Endothelial cell of umbilical vein (primary cell): ENCODE data around the gene TTC31. TPM values are rescaled to one million over a fixed set of nuclear protein-coding genes. Genes with fewer than 3 reads are reported as not detected.
"Not testable (repeated sequence)": the region's sequence is repeated elsewhere in the genome, so short reads cannot be mapped to it uniquely, and the experiment has no call there.

ENCODE experiments used
- BruUV-seq: library from RNA; stranded (reverse); fragments of 400-500 nt; replicated peaks from 2 replicates; lab custom pipeline; 2021; lab: Mats Ljungman, UMichigan
- CTCF ChIA-PET: fragments of 300-600, 350-600 bp; sonication (Branson Sonifier 250); formaldehyde crosslinking; loops from one replicate; lab custom pipeline; 2021; ENCODE audit warnings: antibody characterized with exemption, inconsistent platforms; lab: Charles Lee
- POLR2A ChIA-PET: fragments of 300-600, 350-600 bp; sonication (Branson Sonifier 250); formaldehyde crosslinking; loops from one replicate; lab custom pipeline; 2021; ENCODE audit warnings: antibody characterized with exemption, inconsistent platforms; lab: Charles Lee
- DNase-seq: peaks from one replicate; pipeline ENCODE4 v3.0.0-alpha.2; 2011; ENCODE audit warnings: low read depth, low spot score
- FAIRE-seq: peaks from 2 replicates; lab custom pipeline; 2011; peaks lifted over from hg19 to GRCh38; lab: Jason Lieb, UNC
- H2AFZ ChIP-seq: 2 replicates; pipeline ENCODE4 v1.6.0; 2012; ENCODE audit warnings: low read depth, low read length, control low read depth, inconsistent platforms
- H3K27ac ChIP-seq: 2 replicates; pipeline ENCODE4 v1.5.1; 2011; ENCODE audit warnings: low read depth, mild to moderate bottlenecking, control low read depth, low read length, moderate library complexity; ENCODE audit not compliant: insufficient read depth
- H3K27me3 ChIP-seq, 2 experiments: 2 replicates each; pipeline versions ENCODE4 v1.6.0 to v1.6.1; 2011; ENCODE audit warnings: low read length in 2 of 2, mixed read lengths in 1 of 2; ENCODE audit not compliant: control insufficient read depth in 2 of 2, insufficient read depth in 2 of 2
- H3K36me3 ChIP-seq, 2 experiments: 2 replicates in 1 of 2; 3 replicates in 1 of 2; pipeline ENCODE4 v1.5.1; 2011; ENCODE audit warnings: low read length in 2 of 2, mild to moderate bottlenecking in 1 of 2, moderate library complexity in 1 of 2; ENCODE audit not compliant: control insufficient read depth in 2 of 2, insufficient read depth in 2 of 2; ENCODE audit errors: extremely low read depth in 1 of 2
- H3K4me1 ChIP-seq: 3 replicates; pipeline ENCODE4 v1.5.1; 2011; ENCODE audit warnings: mild to moderate bottlenecking, low read length; ENCODE audit not compliant: control insufficient read depth, insufficient read depth; ENCODE audit errors: extremely low read depth
- H3K4me2 ChIP-seq: 2 replicates; pipeline ENCODE4 v1.6.1; 2011; ENCODE audit warnings: low read length, control low read depth, mixed read lengths; ENCODE audit not compliant: insufficient read depth
- H3K4me3 ChIP-seq, 3 experiments: fragments of 200-600 bp in 1 of 3; sonication (generic), shearing (Covaris generic) in 1 of 3; replicated peaks in 1 of 3; 2 replicates each; pipeline ENCODE4 v1.5.1; 2011 to 2016; ENCODE audit warnings: control low read depth in 3 of 3, low read length in 3 of 3, mild to moderate bottlenecking in 2 of 3, inconsistent platforms in 1 of 3, low read depth in 1 of 3, moderate library complexity in 1 of 3; ENCODE audit not compliant: insufficient read depth in 1 of 3
- H3K79me2 ChIP-seq: 2 replicates; pipeline ENCODE4 v1.6.0; 2012; ENCODE audit warnings: low read length, inconsistent platforms; ENCODE audit not compliant: control insufficient read depth, insufficient read depth
- H3K9ac ChIP-seq: replicated peaks from 2 replicates; pipeline ENCODE3; 2011; ENCODE audit warnings: low read length, control low read depth; ENCODE audit not compliant: insufficient read depth; ENCODE audit errors: extremely low read depth
- H3K9me1 ChIP-seq: replicated peaks from 3 replicates; pipeline ENCODE4 v1.6.0; 2011; ENCODE audit warnings: mild to moderate bottlenecking, low read length; ENCODE audit not compliant: control insufficient read depth, insufficient read depth; ENCODE audit errors: extremely low read depth
- H3K9me3 ChIP-seq: replicated peaks from 2 replicates; pipeline ENCODE4 v1.5.1; 2012; ENCODE audit warnings: low read length, inconsistent platforms; ENCODE audit not compliant: control insufficient read depth, insufficient read depth
- H4K20me1 ChIP-seq: replicated peaks from 2 replicates; pipeline ENCODE3; 2011; ENCODE audit warnings: mild to moderate bottlenecking, low read length; ENCODE audit not compliant: control insufficient read depth, insufficient read depth; ENCODE audit errors: extremely low read depth
- EZH2 ChIP-seq: IDR thresholded peaks from 2 replicates; pipeline ENCODE4 v1.6.1; 2012; ENCODE audit warnings: borderline replicate concordance, low read depth, mild to moderate bottlenecking, moderate library complexity, low read length, inconsistent platforms; ENCODE audit not compliant: severe bottlenecking
- GATA2 ChIP-seq: IDR thresholded peaks from 2 replicates; pipeline ENCODE4 v1.7.0; 2011; ENCODE audit warnings: low read depth, mild to moderate bottlenecking, moderate library complexity, mixed read lengths, low read length; ENCODE audit not compliant: insufficient read length, insufficient read depth
- POLR2AphosphoS5 ChIP-seq: IDR thresholded peaks from 2 replicates; pipeline ENCODE4 v1.6.1; 2012; ENCODE audit warnings: low read depth, mild to moderate bottlenecking, control low read depth, low read length, moderate library complexity; ENCODE audit not compliant: insufficient read depth
- dilution Hi-C: fragments of 300-500 bp; cut with MboI; formaldehyde crosslinking; loops from one replicate; pipeline ENCODE4 v1.15.0; 2019; ENCODE audit warnings: low sequenced_read_pairs; ENCODE audit not compliant: extremely low pct_ligation_motif_present
- intact Hi-C: fragments of 100-400 bp; cut with micrococcal nuclease; formaldehyde crosslinking; loops from one replicate; pipeline ENCODE4 v1.10.0; 2022
- polyA plus RNA-seq, 4 experiments: library from polyadenylated mRNA; depleted of rRNA in 3 of 4; stranded (reverse) in 3 of 4; unstranded in 1 of 4; fragments of >200 nt; gene quantifications; 2 replicates each; pipeline versions ENCODE4 v1.2.1 to v1.2.3, GENCODE V29; 2011 to 2012; ENCODE audit warnings: missing spikeins in 1 of 4
- total RNA-seq: library from RNA; stranded (reverse); gene quantifications from 2 replicates; pipeline ENCODE4 v1.2.3, GENCODE V29; 2021

Gene TTC31
- total and polyA plus RNA-seq, 2 donors (not counting 3 experiments of a cell fraction or from before 2014, with no cell fraction given), result 20.1 to 24.1 TPM

DNA sequence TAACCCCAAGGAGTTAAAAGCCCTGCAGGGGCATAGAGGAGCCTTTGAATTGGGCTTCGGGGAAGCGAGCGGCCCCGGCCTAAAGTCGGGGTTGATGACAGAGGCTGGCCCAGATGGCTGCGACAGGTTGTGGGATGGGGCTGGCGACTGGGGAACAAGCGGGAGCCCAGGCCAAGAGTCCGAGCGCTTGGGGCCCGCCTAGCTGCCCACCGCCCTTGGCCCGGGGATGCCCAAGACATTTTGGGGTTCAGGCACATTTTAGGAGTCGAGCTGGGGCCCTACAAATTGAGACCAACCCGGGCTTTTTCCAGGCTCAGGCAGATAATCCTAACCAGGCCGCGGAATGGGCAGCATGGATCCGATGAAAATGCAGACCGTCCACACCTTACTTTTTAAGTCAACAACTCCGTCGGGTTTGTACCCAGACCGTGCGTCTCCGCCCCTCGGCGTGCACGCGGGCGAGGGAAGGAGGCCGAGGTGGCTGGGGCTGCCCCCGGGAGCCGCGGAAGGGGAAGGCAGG, 41.7 kb upstream of the TTC31 start:
- BruUV-seq, result no TSS peak
- Histone ChIP-seq H4K20me1 (no peaks in the 10 kb centered on the region), H3K27ac (no peak overlapping the region), H3K9ac (no peak overlapping the region), H3K36me3 (no peaks in the 10 kb centered on the region), H3K4me3 (no peak overlapping the region), H3K79me2 (no peaks in the 10 kb centered on the region), H3K9me3 (no peaks in the 10 kb centered on the region), H3K4me2 (peak overlapping the region; percentile 48), H3K4me1 (peaks cover 27% of the 10 kb centered on the region), H3K9me1 (no peaks in the 10 kb centered on the region), H2AFZ (peak overlapping the region; percentile 28), H3K27me3 (peaks cover 18 to 32% of the 10 kb centered on the region in 2 experiments)
- dilution Hi-C loops (no loop called here), intact Hi-C loops (no loop called here)
- CTCF ChIA-PET, result interaction anchor here (1.1 kb wide), 1 partner anchor 106 kb away, joined by 5 read pairs; no protein-coding TSS in a partner anchor
- DNase-seq (no peak), FAIRE-seq (no peak)
- POLR2A ChIA-PET, result no interaction called here
- TF ChIP-seq POLR2AphosphoS5 (no peak), EZH2 (peak; percentile 99)

DNA sequence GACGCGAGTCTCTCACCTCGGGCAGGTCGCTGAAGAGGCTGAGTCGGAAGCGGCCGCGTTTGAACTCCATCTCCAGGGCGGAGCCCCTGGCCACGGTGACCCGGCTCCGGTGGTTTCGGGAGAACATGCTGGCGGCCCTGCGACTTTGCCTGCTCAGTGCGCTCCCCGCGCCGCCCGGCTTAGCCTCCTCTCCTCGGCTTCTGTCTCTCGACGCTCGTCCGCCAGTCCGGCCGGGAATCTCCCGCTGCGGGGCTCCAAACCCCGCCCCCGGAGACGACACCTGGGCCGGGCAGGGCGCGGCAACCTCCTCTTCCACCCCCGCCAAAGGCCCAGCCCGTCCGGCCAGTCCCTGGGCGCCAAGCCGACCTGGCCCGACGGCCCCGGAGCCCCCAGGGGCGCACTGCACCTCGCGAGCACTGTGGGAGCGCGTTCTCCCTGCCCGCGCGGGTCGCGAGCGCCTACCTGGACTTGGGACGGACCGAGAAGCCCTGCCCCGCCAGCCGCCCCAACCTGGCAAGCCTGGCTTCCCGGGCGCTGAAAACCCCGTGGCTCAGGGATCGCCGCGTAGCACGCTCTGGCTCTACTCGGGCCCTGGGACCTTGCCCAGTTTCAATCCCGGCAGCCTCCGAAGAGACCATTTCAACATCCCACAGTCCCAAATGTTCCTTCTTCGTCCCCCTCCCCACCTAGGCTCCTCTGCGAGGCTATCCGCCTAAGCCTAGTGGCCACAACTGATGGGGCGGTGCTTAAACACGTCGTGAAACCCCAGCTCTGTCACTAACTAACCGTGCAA, 41.0 kb upstream of the TTC31 start, which contains the start of gene RTKN:
RTKN (minus strand) TSS at position 248 of the 793 bp plus-strand sequence; CDS start at position 127, 121 bp downstream.
- CTCF ChIA-PET, result no interaction called here
- DNase-seq (no peak), FAIRE-seq (no peak)
- H4K20me1 ChIP-seq, result no peaks in the 10 kb centered on the region
- no peaks in the 10 kb centered on the region for H3K9me3 ChIP-seq
- H3K27me3 ChIP-seq, result peaks cover 18 to 32% of the 10 kb centered on the region in 2 experiments
- dilution Hi-C loops (no loop called here), intact Hi-C loops (no loop called here)
- POLR2A ChIA-PET, result no interaction called here
- peak within 1 kb of the TSS; percentile 38 for H2AFZ ChIP-seq
- H3K79me2 ChIP-seq, result no peaks in the 10 kb centered on the region
- no peak for TF ChIP-seq GATA2
- peak; percentile 98 for TF ChIP-seq EZH2
- peak within 1 kb of the TSS in 2 of 3 experiments; percentile 14 to 15 for H3K4me3 ChIP-seq
- no peak within 1 kb of the TSS for H3K27ac ChIP-seq
- peak within 1 kb of the TSS; percentile 18 for H3K9ac ChIP-seq
- no TSS peak for BruUV-seq
- H3K36me3 ChIP-seq, result no peaks in the 10 kb centered on the region
- no peaks in the 10 kb centered on the region for H3K9me1 ChIP-seq
- H3K4me2 ChIP-seq, result peak within 1 kb of the TSS; percentile 48
- H3K4me1 ChIP-seq, result peaks cover 27% of the 10 kb centered on the region

DNA sequence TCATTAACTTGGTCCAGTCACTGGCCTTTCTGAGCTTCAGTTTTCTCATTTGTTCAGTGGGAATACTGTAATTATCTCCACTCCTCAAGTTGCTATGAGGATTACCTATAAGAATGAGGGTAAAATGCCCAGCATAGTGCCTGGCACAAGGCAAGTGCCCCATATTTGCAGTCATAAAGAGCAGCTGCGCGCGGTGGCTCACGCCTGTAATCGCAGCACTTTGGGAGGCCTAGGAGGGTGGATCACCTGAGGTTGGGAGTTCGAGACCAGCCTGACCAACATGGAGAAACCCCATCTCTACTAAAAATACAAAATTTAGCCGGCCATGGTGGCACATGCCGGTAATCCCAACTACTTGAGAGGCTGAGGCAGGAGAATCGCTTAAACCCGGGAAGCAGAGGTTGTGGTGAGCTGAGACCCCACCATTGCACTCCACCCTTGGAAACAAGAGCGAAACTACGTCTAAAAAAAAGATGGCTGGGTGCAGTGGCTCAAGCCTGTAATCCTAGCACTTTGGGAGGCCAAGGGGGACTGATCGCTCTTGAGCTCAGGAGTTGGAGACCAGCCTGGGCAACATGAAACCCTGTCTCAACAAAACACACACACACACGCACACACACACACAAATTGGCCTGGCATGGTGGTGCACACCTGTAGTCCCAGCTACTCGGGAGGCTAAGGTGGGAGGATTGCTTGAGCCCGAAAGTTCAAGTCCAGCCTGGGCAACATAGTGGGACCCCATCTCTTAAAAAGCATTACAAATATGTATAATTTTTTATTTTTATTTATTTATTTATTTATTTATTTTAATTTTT, 40.2 kb upstream of the TTC31 start:
- DNase-seq, H3K9me1 ChIP-seq, H3K4me2 ChIP-seq, H3K4me3 ChIP-seq, H3K36me3 ChIP-seq, H4K20me1 ChIP-seq, H2AFZ ChIP-seq, H3K27ac ChIP-seq, intact Hi-C loops, dilution Hi-C loops, CTCF ChIA-PET, BruUV-seq, H3K9me3 ChIP-seq, H3K79me2 ChIP-seq, POLR2A ChIA-PET, FAIRE-seq, H3K9ac ChIP-seq: not testable (repeated sequence)
- peaks cover 22 to 35% of the 10 kb centered on the region in 2 experiments for H3K27me3 ChIP-seq
- peaks cover 27% of the 10 kb centered on the region for H3K4me1 ChIP-seq
